CD4-positive, alpha-beta T cell treated with Interleukin-12 subunit alpha and Interleukin-12 subunit beta, for 1 hour (primary cell): ENCODE data around the gene CPOX.
"Not testable (repeated sequence)": the region's sequence is repeated elsewhere in the genome, so short reads cannot be mapped to it uniquely, and the experiment has no call there.

Experiments used
- DNase-seq: peaks from one replicate; pipeline ENCODE4 v3.0.0-alpha.2; 2020

CPOX gene

DNA sequence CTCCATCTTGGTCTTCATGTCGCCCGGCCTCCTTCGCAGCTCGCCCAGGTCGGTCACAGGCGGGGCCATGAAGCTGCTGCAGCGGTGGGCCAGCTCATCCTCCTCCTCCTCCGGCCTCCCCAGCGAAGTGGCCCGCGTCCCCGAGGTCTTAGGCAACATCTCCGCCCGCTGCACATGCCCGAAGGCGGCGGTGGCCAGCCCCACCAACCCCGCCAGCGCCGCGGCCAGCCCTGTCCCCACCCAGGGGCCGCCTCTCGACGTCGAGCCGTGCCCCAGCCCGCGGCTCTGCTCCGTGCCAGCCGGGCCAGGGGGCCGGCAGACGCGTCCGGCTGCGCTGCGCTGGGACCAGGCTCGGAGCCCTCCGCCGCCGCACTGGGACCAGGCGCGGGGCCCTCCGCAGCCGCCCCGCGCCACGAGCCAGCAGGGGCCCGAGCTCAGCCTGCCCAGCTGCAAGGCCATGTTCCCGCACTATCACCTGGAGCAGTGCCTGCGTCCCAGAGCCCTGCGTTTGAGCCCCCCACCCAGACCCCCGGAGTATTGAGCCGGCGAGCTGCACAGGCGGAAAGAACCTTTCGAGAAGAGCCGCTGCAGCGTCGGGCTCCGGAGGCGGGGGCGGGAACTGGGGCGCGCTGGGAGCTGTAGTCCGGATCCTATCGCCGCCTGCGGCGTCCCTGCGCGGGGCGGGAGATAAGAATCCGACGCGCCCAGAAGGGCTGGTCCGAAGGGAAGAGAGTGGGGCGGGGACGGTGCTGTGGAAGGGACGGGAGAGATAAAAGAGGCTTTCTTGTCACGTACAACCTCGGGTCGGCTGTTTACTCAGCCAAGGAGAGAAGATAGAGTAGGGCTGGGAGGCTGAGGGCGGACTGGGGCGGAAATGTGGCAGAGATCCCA, at the start of gene CPOX:
TSS of gene CPOX (minus strand) at position 566 of the 891 bp plus-strand sequence. CDS start at position 459, 107 bp downstream.
- peak; percentile 85 for DNase-seq

DNA sequence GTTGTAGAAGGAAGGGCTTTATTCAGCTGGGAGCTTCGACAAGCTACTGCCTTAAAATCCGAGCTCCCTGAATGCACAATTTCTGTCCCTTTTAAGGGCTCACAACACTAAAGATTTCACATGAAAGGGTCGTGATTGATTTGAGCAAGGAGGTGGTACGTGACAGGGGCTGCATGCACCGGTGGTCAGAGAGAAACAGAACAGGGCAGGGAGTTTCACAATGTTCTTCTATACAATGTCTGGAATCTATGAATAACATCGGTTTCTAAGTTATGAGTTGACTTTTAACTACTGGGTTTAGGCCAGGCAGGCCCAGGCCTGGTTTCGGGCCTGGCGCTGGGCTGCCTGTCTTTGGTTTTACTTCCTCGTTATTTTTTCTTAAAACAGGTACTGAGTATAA, 49.4 kb upstream of the CPOX start:
- DNase-seq: not testable (repeated sequence)

DNA sequence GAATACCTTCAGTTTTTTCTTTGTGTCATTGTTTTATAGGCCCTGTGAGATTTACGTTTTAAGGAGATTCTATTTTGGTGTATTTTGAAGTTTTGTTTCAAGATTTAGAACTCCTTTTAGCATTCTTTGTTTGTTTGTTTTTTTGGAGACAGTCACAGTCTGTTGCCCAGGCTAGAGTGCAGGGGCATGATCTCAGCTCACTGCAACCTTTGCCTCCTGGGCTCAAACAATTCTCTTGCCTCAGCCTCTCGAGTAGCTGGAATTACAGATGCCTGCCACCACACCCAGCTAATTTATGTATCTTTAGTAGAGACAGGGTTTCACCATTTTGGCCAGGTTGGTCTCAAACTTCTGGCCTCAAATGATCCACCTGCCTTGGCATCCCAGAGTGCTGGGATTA, 48.3 kb upstream of the CPOX start:
- DNase-seq: not testable (repeated sequence)

GRCh38 chr3:98638515-98638914, 45.1 kb upstream of the CPOX start:
- not testable (repeated sequence) for DNase-seq

DNA sequence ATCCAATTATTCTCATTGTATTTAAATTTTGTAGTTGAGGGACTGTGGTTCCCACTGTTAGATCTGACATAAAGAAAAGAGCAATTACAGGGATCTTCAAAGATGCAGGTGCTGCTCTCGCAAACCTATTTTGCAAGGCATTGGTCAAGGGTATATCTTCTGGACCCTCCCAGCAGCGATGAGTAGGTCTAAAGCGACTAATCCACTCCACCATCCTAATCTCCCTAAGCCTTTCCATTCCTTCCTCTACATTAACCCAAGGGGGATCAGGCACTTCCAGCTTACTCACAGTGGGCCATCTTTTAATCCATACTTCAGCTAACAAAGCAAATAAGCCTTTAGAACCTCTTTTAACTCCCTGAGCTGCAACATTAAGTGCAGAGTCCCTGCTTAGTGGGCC, 37.0 kb upstream of the CPOX start:
- no peak for DNase-seq

DNA sequence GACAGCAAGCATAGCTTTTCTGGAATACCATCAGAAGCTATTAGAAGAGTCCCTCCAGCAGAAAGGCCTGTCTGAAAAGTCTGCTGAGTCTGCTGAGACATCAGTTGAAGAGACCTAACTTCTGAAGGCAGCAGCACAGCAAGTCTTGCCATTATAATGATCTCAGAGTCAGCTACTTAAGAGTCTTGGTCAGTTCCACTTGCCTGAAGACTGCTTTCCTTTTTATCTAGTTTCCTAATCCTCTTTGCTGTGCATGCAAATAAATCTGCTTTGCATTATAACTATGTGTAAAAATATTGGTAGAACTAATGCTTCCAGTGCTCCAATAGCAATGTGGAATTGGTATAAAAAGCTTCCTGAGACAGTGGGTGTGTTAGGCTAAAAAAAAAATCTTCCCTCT, 34.9 kb upstream of the CPOX start:
- no peak for DNase-seq

DNA sequence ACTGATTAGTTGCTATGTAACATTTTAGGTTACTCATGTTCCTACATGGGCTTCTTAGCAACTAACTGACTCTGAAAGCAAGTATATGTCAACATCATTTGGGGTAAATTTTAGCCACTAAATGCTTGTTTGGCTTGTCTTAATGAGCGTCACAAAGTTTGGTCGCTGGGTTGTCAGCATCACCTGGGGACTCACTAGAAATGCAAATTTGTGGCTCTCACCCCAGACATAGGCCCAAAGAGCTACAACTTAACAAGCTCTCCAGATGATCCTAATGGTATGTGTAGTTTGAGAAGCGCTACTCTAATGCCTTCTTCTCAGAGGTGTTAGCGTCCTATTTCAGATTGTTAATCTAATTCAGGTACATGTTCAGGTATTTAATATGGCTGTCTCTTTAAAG, 32.7 kb upstream of the CPOX start:
- no peak for DNase-seq

GRCh38 chr3:98623572-98624280, 30.3 kb upstream of the CPOX start:
- no peak for DNase-seq

- DNase-seq: no peak
Observed at GRCh38 chr3:98617841-98618240, 24.4 kb upstream of the CPOX start.

DNA sequence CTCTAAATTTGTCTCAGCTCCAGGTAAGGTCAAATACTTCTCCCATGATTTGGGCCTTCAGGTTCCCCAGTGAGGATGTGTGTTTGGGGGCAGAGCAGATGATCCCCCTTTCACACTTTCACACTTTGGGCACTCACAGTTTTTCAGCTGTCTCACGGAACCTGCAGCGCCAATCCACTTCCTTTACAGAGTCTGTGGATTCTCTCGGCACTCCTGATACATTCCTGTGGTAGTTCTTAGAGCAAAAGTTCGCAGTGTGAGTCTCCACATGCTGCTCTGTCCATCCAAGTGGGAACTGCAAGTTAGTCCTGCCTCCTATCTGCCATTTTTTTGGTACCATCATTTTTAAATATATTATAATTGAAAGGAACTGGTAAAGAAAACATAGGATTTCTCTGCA, 20.2 kb upstream of the CPOX start:
- no peak for DNase-seq

GRCh38 chr3:98612996-98613517, 19.6 kb upstream of the CPOX start:
- DNase-seq: no peak

DNA sequence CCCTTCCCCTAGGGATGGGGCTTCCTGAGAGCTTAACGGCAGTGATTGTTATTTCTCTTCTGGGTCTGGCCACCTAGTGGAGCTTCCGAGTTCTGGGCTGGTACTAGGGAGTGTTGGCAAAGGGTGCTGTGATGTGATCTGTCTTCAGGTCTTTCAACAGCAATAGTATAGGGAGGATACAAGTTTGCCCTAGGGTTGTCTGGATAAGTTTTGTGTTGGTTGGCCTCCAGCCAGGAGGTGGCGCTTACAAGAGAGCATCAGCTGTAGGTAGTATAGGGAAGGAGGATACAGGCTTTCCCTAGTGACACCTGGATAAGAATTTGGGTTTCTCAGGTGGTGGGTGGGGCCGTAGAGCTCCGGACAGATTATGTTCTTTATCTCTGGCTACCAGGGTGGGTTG, 19.2 kb upstream of the CPOX start:
- no peak for DNase-seq

DNA sequence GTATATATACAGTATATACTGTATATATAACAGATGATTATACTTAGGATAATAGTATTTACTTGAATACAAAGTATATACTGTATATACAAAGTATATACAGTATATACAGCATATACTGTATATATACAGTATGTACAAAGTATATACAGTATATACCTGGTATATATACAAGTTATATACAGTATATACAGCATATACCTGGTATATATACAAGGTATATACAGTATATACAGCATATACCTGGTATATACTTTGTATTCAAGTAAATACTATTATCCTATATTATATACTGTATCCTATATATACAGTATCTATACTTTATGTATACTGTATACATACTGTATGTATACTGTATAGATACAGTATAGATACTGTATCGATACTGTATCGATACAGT, 14.6 kb upstream of the CPOX start:
- DNase-seq: no peak

DNA sequence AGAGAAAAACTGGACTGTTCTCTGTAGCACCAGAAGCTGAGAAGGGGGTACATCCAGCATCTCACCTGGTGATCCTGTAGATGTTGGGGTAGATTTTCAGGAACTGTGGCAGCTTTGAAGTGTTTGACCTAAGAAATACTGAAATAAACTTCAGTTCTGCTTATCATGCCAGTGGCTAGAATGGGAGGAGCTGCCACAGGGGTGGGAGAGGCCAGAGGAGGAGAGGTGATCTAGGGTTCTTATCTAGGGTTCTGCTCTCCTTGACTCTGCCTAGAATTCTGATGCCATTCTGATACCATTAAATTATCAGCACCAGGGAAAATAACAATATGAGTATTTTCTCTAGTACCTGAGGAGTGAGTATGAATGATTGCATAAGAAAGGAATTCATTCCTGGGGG, 10.2 kb upstream of the CPOX start:
- DNase-seq: no peak

GRCh38 chr3:98602078-98602678, 8.8 kb upstream of the CPOX start:
- peak; percentile 44 for DNase-seq

DNA sequence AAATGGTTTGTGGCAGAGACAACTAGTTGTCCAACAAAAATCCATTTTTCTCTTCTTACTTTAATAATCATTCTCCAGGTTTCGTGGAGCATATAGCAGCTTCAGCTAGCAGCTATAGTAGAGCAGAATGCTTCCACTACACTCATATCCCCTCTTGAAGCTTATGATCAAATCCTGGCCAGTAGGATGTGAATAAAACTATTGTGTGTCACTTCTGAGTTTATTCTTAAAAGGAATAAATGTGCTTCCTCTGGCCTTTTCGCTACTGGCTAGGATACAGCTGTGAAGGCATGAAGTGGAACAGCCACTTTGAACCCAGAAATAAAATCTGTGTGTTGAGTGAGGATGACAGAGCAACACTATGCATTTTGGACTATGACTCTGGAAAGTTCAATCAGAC, 7.8 kb upstream of the CPOX start:
- DNase-seq: no peak

DNA sequence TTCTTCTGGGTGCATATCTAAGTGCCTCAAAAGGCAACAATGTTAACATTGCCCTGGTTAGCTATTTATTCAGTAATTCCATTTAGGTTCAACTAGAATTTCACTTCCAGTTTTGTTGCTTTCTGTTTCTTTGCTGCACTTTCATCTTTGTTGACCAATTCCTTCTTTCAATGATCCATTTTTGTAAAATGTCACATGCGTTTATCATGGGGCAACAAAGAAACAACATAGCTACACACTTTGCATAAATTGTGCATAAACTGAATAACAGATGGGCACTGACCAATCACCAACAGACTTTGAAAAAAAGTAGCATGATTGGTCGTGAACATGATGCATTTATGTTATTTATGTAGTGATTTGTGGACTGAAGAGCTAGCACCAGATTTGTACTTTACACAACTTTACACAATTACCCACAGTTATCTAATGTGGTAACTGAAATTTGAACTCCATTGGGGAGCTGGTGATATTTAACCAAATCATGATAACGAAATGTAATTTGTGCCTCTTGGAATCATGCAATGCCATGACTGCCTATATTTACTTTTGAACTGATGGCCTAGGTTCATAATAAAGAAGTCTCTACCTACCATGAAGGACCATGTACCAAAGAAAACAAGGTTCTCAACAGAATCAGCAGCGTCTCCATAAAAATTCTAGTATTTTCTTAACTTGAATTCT, 7.1 kb upstream of the CPOX start:
- DNase-seq: no peak

DNA sequence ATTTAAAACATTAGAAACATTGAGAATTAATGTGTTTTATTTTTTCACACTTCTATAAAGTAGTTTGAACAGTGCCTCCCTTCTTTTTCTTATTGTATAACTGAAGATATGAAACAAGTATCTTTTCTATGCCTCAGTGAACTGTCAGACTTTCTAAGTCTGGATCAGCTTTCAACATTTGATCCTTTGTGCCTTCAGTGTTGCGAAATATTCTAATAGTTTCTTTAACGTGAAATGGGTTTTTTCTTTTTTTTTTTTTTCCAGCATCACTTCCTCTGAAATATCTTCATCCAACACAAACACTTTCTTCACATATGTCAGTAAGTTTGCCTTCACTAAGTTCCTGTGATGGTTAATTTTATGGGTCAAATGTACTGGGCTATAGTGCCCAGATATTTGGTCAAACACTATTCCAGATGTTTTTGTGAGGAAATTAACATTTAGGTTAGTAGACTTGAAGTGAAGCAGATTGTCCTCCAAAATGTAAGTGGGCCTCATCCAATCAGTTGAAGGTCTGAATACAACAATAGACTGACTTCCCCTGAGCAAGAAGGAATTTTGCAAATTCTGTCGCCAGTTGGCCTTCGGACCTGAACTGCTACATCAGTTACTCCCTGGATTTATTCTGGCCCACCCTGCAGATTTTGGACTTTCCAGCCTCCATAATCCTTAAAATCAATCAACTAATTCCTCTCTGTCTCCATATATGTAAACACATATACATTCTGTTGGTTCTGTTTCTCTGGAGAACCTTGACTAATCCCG, 6.4 kb upstream of the CPOX start:
- DNase-seq: no peak

DNA sequence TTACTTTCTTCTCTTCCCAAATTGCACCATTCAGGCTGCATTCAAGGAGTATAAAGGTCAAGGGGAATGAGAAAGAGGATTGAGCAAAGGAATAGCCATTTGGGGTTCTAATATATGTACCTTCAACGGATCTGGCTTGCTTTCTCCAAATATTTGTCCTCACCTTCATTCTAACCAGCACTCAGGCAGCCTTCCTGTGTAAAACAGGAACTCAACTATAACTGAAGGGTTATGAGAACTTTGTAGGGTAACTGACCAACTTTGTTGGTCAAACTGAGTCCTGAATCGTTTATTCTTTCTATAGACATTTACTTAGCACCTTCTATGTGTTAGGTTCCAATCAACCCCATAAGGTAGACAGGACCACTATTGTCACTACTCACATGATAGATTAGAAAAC, 5.1 kb upstream of the CPOX start:
- no peak for DNase-seq

DNA sequence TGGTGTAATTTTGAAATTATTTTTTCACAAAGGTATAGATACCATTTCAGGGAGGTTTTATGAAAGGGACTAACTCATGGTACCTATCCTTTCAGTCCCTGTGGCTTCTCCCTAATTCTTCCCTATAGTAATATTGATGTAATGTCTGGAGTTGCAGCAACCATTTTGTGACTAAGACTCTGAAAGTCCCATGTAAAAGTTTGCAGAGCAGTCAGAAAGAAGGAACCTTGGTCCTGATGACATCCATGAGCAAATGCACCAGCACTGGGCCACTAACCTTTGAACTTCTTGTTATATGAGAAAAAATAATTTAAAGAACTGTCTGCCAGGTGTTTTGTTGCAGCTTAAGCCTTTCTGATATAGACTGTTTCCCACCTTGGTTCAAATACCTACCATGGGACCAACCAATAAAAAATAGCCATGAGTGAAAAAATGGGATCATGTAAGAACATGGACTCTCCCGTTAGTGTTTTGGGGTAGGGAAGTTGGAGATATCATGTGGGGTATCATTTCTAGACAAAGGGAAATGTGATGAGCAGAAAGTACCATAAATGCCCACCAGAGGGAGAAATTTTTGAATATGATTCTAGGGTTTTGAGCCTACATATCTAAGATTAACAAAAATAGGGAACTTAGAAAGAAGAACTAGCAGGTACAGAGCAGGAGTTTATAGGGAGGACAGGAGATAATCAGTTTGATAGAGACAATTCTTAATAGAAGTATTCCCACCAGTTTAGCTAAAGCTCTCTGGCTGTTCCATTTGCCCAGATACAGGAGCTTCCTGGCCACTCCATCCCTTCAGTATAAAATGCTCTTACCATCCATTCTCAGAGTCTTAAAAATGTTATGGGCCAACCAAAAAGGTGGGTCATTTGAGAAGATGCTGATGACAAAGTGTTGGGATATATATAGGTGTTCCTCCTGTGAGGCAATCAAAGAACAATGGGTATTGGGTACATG, 3.4 kb upstream of the CPOX start:
- peak; percentile 65 for DNase-seq

- DNase-seq: no peak
Observed at GRCh38 chr3:98596087-98596486, 2.7 kb upstream of the CPOX start.
